ENCODE data around the gene CTDSPL. TPM values are rescaled to one million over a fixed set of nuclear protein-coding genes. Genes with fewer than 3 reads are reported as not detected.

The CTDSPL gene
- total and polyA plus RNA-seq, 11 donors: 9.2 to 54.6 (median 36.0) TPM

DNA sequence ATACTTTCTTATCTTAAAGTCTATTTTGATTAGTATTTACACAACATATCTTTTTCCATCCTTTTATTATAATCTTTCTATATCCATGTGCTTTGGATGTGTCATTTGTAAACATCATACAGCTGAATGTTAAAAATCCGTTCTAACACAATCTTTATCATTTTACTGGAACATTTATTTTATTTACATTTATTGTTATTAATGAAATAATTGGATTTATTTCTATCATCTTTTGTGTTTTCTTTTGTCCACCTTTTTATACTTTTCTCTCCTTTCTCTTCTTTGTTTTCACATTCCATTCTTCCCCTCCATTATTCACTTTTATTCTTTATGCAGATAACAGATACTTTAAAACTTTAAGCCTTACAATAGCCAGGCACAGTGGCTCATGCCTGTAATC, 34.7 kb upstream of the CTDSPL start:
- WGBS, 4 donors: 96 to 99% (median 97%) methylated on average over 1 of the region's 1 CpG
- ATAC-seq: no peak
- H3K9me3 ChIP-seq: no peaks in the 10 kb centered on the region
- peaks cover 0 to 12% (median 0%) of the 10 kb centered on the region in 9 donors for H3K36me3 ChIP-seq
- DNase-seq: no peak
- no peaks in the 10 kb centered on the region for H3K27me3 ChIP-seq
- no peak overlapping the region for H3K27ac ChIP-seq
- intact Hi-C loops (cut with DNase I): no loop called here
- TF ChIP-seq, protein P1, sequence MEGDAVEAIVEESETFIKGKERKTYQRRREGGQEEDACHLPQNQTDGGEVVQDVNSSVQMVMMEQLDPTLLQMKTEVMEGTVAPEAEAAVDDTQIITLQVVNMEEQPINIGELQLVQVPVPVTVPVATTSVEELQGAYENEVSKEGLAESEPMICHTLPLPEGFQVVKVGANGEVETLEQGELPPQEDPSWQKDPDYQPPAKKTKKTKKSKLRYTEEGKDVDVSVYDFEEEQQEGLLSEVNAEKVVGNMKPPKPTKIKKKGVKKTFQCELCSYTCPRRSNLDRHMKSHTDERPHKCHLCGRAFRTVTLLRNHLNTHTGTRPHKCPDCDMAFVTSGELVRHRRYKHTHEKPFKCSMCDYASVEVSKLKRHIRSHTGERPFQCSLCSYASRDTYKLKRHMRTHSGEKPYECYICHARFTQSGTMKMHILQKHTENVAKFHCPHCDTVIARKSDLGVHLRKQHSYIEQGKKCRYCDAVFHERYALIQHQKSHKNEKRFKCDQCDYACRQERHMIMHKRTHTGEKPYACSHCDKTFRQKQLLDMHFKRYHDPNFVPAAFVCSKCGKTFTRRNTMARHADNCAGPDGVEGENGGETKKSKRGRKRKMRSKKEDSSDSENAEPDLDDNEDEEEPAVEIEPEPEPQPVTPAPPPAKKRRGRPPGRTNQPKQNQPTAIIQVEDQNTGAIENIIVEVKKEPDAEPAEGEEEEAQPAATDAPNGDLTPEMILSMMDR (IDR thresholded peaks at IDR 0.05): no peak
- no peak for TF ChIP-seq POLR2A (IDR thresholded peaks at IDR 0.05)
- H3K4me1 ChIP-seq: peaks cover 0 to 37% (median 11%) of the 10 kb centered on the region in 12 donors
- no peak overlapping the region for H3K4me3 ChIP-seq

DNA sequence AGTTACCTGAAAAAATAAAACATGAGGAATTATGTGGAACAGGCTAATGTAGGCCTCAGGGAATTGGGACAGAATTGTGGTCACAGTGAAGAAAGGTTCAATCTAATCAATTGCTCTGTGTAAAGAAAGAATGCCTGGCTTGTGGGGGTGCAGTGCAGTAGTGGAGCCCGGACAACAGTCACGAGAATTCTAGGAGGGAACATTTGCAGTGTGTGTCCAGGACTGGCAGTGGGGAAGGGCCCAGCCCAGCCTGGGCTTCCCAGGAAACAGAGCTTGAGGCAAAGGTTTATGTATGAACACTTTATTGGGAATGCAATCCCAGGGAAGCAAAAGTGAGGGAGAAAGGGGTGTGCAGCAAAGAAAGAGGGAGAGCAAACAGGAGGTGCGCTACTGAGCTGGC, 29.2 kb upstream of the CTDSPL start:
- H3K9me3 ChIP-seq: no peaks in the 10 kb centered on the region
- DNase-seq (no peak), ATAC-seq (peak in 2 of 4 donors; percentile 16 to 47)
- H3K36me3 ChIP-seq: peaks cover 0 to 5% (median 0%) of the 10 kb centered on the region in 9 donors
- peaks cover 0 to 9% (median 0%) of the 10 kb centered on the region in 12 donors for H3K4me1 ChIP-seq
- no peak overlapping the region for H3K27ac ChIP-seq
- intact Hi-C loops (cut with DNase I): loop anchor here in 1 of 10 donors (10.0 kb wide), 1 partner anchor 388 kb away; no protein-coding TSS in a partner anchor
- WGBS, 4 donors: 81 to 93% (median 84%) methylated on average over 3 of the region's 3 CpGs
- TF ChIP-seq, protein P1 (IDR thresholded peaks at IDR 0.05): no peak
- TF ChIP-seq POLR2A (IDR thresholded peaks at IDR 0.05): no peak
- H3K4me3 ChIP-seq: no peak overlapping the region
- no peaks in the 10 kb centered on the region for H3K27me3 ChIP-seq

DNA sequence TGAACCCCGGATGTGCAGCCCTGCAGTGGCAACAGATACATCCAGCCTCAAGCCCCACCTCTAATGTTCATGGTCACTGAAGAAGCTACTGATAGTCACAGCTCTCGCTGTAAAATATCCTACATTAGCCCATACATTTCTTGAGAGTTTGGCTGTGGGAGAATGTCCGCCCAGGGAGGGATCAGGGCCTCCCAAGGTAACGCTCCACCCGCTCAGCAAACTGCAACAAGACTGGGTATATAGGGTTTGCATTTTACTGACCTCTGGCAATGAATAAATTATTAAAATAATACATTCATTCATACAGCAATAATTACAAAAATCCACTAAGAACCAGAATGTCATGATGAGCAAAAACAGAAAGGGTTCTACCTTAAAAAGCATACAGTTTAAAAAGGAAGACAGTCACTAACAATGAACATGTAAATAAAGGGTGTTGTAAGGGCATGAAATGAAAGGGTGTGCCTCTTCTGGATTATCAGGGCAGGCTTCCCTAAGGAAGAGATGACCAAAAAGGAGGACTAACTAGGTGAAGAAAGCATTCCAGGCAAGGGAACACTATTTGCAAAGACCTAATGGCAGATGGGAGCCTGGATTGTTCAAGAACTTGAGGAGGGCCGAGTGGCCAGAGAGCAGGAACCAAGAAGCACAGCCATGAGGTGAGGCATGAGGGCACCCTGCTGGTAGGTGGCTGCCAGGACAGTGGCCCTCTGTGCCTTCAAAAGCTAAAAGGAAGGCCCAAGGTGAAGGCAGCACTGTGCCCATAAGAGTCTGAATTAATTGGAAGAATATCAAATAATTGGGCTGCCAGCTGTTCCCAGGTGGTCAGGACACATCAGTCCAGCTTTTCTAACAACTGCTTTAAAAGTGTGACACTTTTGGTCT, 28.1 kb upstream of the CTDSPL start:
- Histone ChIP-seq H3K27ac (no peak overlapping the region), H3K27me3 (no peaks in the 10 kb centered on the region), H3K4me1 (peaks cover 0 to 9% (median 0%) of the 10 kb centered on the region in 12 donors), H3K36me3 (peaks cover 0 to 5% (median 0%) of the 10 kb centered on the region in 9 donors), H3K9me3 (no peaks in the 10 kb centered on the region), H3K4me3 (no peak overlapping the region)
- intact Hi-C loops (cut with DNase I): loop anchor here in 1 of 10 donors (10.0 kb wide), 1 partner anchor 389 kb away; no protein-coding TSS in a partner anchor
- DNase-seq (peak in 3 of 5 donors; percentile 44 to 50 (median 47)), ATAC-seq (peak; percentile 65 to 90 (median 90))
- WGBS, 4 donors: 84 to 89% (median 86%) methylated on average over 5 to 6 of the region's 6 CpGs
- no peak for TF ChIP-seq POLR2A (IDR thresholded peaks at IDR 0.05)
- TF ChIP-seq, protein P1 (IDR thresholded peaks at IDR 0.05): peak; percentile 22 to 59 (median 40)

DNA sequence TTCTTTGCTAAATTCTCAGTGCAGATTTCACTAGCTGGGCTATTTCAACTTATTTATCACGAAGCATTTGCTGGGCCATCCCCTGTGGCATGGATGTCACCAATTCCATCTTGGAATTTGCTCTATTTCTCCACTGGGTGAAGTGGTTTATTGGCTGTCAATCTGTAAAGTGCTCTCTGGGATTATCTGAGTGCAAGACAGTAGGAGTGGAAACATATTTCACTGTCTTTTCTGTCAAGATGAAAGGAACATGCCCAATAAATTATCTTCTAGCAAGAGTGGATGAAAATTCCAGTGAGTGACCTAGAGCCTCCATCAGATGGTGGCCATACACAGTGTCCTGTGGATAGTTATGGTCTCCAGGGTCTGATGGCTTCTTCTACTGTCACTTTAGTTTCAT, 25.1 kb upstream of the CTDSPL start:
- DNase-seq (no peak), ATAC-seq (no peak)
- Histone ChIP-seq H3K9me3 (no peaks in the 10 kb centered on the region), H3K4me1 (peaks cover 0 to 9% (median 0%) of the 10 kb centered on the region in 12 donors), H3K27ac (no peak overlapping the region), H3K4me3 (no peak overlapping the region), H3K36me3 (peaks cover 0 to 12% (median 0%) of the 10 kb centered on the region in 9 donors), H3K27me3 (no peaks in the 10 kb centered on the region)
- intact Hi-C loops (cut with DNase I): loop anchor here in 1 of 10 donors (10.0 kb wide), 1 partner anchor 392 kb away; no protein-coding TSS in a partner anchor
- WGBS, 4 donors: 87 to 100% (median 97%) methylated on average over 1 of the region's 1 CpG
- TF ChIP-seq, protein P1 (IDR thresholded peaks at IDR 0.05): no peak
- TF ChIP-seq POLR2A (IDR thresholded peaks at IDR 0.05): no peak
